ENCODE data around the gene ULBP2.
"Not testable (repeated sequence)": the region's sequence is repeated elsewhere in the genome, so short reads cannot be mapped to it uniquely, and the experiment has no call there.

DNA sequence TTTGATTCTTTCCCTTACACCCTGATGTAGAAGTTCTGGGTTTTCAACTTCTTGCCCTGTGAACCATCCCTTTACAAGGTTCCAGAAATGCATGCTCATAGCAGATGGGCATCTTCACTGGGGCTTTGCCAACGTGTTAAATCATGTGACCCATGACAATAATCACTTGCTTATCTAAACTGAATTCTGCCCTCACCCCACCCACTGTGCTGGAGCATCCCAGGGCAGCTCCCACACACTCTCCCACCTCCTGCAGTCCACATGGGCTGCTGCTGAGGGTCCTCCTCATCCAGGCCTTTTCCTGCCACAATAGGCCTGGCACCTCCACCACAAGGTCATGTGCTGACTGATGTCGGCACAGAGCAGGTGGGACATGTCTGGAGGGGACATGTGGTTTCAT is 26.2 kb downstream of the ULBP2 start:
- TF ChIP-seq YY1 (IDR thresholded peaks at IDR 0.05; ENCODE audit: insufficient read depth, insufficient read length); SUZ12 (IDR thresholded peaks at IDR 0.05; ENCODE audit: extremely low read depth, insufficient read depth, insufficient read length): not testable (repeated sequence)

Measured in NT2/D1 (cell line).